ENCODE data around the gene HOMER1.

- no peak for TF ChIP-seq CTCF (conservative IDR thresholded peaks at IDR 0.05 in 1 of 2, IDR thresholded peaks at IDR 0.05 in 1 of 2; ENCODE audit: low read depth in 1 of 2, low read length in 2 of 2)
- TF ChIP-seq EZH2 (IDR thresholded peaks at IDR 0.05; ENCODE audit: low read length, missing control alignments), result no peak
These were observed 22.4 kb upstream of the HOMER1 start for GRCh38 chr5:79536193-79536906.
